ENCODE data around the gene AKAP13.

The AKAP13 gene

GRCh38 chr15:85556618-85556895 is 176.2 kb downstream of the AKAP13 start:
- H2AFZ ChIP-seq = no peak overlapping the region
- TF ChIP-seq CTCF (IDR thresholded peaks at IDR 0.05) = no peak
- no peak overlapping the region for H3K4me3 ChIP-seq (ENCODE audit: low read depth, low read length)
- H3K36me3 ChIP-seq (ENCODE audit: control insufficient read depth, insufficient read depth, low read length) = no peaks in the 10 kb centered on the region
- no peaks in the 10 kb centered on the region for H3K4me1 ChIP-seq
- H3K27me3 ChIP-seq (ENCODE audit: control insufficient read depth, insufficient read depth, low read length) = no peaks in the 10 kb centered on the region
- H3K9me3 ChIP-seq (ENCODE audit: control insufficient read depth, low read length) = no peaks in the 10 kb centered on the region
- no peak overlapping the region for H3K9ac ChIP-seq
- no peaks in the 10 kb centered on the region for H3K79me2 ChIP-seq
- no peak overlapping the region for H3K4me2 ChIP-seq (ENCODE audit: low read length)
- H3K27ac ChIP-seq = no peak overlapping the region

GRCh38 chr15:85557385-85557784 is 177.0 kb downstream of the AKAP13 start:
- no peaks in the 10 kb centered on the region for H3K9me3 ChIP-seq (ENCODE audit: control insufficient read depth, low read length)
- H2AFZ ChIP-seq = no peak overlapping the region
- no peak overlapping the region for H3K4me3 ChIP-seq (ENCODE audit: low read depth, low read length)
- no peaks in the 10 kb centered on the region for H3K4me1 ChIP-seq
- H3K4me2 ChIP-seq (ENCODE audit: low read length) = no peak overlapping the region
- no peaks in the 10 kb centered on the region for H3K36me3 ChIP-seq (ENCODE audit: control insufficient read depth, insufficient read depth, low read length)
- H3K9ac ChIP-seq = no peak overlapping the region
- H3K27ac ChIP-seq = no peak overlapping the region
- no peaks in the 10 kb centered on the region for H3K27me3 ChIP-seq (ENCODE audit: control insufficient read depth, insufficient read depth, low read length)
- no peaks in the 10 kb centered on the region for H3K79me2 ChIP-seq
- no peak for TF ChIP-seq CTCF (IDR thresholded peaks at IDR 0.05)

GRCh38 chr15:85558848-85559247 is 178.4 kb downstream of the AKAP13 start:
- Histone ChIP-seq H3K9me3 (ENCODE audit: control insufficient read depth, low read length) (no peaks in the 10 kb centered on the region), H2AFZ (no peak overlapping the region), H3K4me3 (ENCODE audit: low read depth, low read length) (no peak overlapping the region), H3K27me3 (ENCODE audit: control insufficient read depth, insufficient read depth, low read length) (no peaks in the 10 kb centered on the region), H3K27ac (no peak overlapping the region), H3K4me2 (ENCODE audit: low read length) (no peak overlapping the region), H3K9ac (no peak overlapping the region), H3K36me3 (ENCODE audit: control insufficient read depth, insufficient read depth, low read length) (no peaks in the 10 kb centered on the region), H3K4me1 (no peaks in the 10 kb centered on the region), H3K79me2 (no peaks in the 10 kb centered on the region)
- no peak for TF ChIP-seq CTCF (IDR thresholded peaks at IDR 0.05)

- Histone ChIP-seq H3K27me3 (ENCODE audit: control insufficient read depth, insufficient read depth, low read length) (no peaks in the 10 kb centered on the region), H3K36me3 (ENCODE audit: control insufficient read depth, insufficient read depth, low read length) (no peaks in the 10 kb centered on the region), H3K4me1 (no peaks in the 10 kb centered on the region), H3K9me3 (ENCODE audit: control insufficient read depth, low read length) (no peaks in the 10 kb centered on the region), H3K79me2 (no peaks in the 10 kb centered on the region), H3K27ac (no peak overlapping the region), H2AFZ (no peak overlapping the region), H3K4me2 (ENCODE audit: low read length) (no peak overlapping the region), H3K9ac (no peak overlapping the region), H3K4me3 (ENCODE audit: low read depth, low read length) (no peak overlapping the region)
- TF ChIP-seq CTCF (IDR thresholded peaks at IDR 0.05) = no peak
Measured at GRCh38 chr15:85559530-85559929, 179.1 kb downstream of the AKAP13 start.

DNA sequence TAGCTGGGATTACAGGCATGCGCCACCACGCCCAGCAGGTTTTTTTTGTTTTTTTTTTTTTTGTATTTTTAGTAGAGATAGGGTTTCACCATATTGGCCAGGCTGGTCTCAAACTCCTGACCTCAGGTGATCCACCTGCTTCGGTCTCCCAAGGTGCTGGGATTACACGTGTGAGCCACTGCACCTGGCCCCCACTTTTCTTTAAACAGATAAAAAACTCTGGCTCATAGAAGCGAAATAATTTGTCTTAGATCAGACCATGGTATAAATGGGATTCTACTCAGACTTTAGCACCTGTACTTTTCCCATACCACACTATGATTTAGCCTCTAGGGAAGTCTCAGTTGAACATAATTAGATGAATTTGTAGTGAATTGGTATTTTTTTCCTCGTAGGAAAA is 182.4 kb downstream of the AKAP13 start:
- H3K27ac ChIP-seq = no peak overlapping the region
- no peak overlapping the region for H2AFZ ChIP-seq
- no peaks in the 10 kb centered on the region for H3K9me3 ChIP-seq (ENCODE audit: control insufficient read depth, low read length)
- no peak overlapping the region for H3K4me3 ChIP-seq (ENCODE audit: low read depth, low read length)
- no peaks in the 10 kb centered on the region for H3K4me1 ChIP-seq
- H3K27me3 ChIP-seq (ENCODE audit: control insufficient read depth, insufficient read depth, low read length) = no peaks in the 10 kb centered on the region
- no peak for TF ChIP-seq CTCF (IDR thresholded peaks at IDR 0.05)
- no peaks in the 10 kb centered on the region for H3K79me2 ChIP-seq
- no peak overlapping the region for H3K9ac ChIP-seq
- no peak overlapping the region for H3K4me2 ChIP-seq (ENCODE audit: low read length)
- H3K36me3 ChIP-seq (ENCODE audit: control insufficient read depth, insufficient read depth, low read length) = no peaks in the 10 kb centered on the region

Data from parathyroid adenoma (tissue), 2 donors.